Measurements from ENCODE around the gene RTKN2.

RTKN2 gene

GRCh38 chr10:62165803-62166202 lies 102.8 kb downstream of the RTKN2 start:
- TF ChIP-seq ISL1 (CRISPR knock-in tag; IDR thresholded peaks at IDR 0.05) (no peak), BACH2 (CRISPR knock-in tag; IDR thresholded peaks at IDR 0.05; ENCODE audit: borderline replicate concordance) (no peak), ZNF565 (CRISPR knock-in tag; conservative IDR thresholded peaks at IDR 0.05; ENCODE audit: low read depth) (no peak), ZFP30 (CRISPR knock-in tag; IDR thresholded peaks at IDR 0.05) (no peak), TOX (CRISPR knock-in tag; IDR thresholded peaks at IDR 0.05; ENCODE audit: borderline replicate concordance) (no peak), CREB5 (CRISPR knock-in tag; IDR thresholded peaks at IDR 0.05; ENCODE audit: low read depth) (no peak), ARNTL (CRISPR knock-in tag; IDR thresholded peaks at IDR 0.05; ENCODE audit: borderline replicate concordance, low read depth) (no peak), ZNF8 (CRISPR knock-in tag; IDR thresholded peaks at IDR 0.05) (no peak), CSDC2 (CRISPR knock-in tag; IDR thresholded peaks at IDR 0.05) (no peak), OSR1 (CRISPR knock-in tag; IDR thresholded peaks at IDR 0.05) (no peak), SNAI2 (CRISPR knock-in tag; IDR thresholded peaks at IDR 0.05) (no peak), ZNF70 (CRISPR knock-in tag; IDR thresholded peaks at IDR 0.05) (no peak), TCF4 (CRISPR knock-in tag; IDR thresholded peaks at IDR 0.05; ENCODE audit: borderline replicate concordance) (no peak), PPARA (CRISPR knock-in tag; IDR thresholded peaks at IDR 0.05; ENCODE audit: borderline replicate concordance) (no peak), GLIS3 (CRISPR knock-in tag; IDR thresholded peaks at IDR 0.05) (no peak), ESRRG (CRISPR knock-in tag; IDR thresholded peaks at IDR 0.05) (no peak), TSHZ2 (CRISPR knock-in tag; IDR thresholded peaks at IDR 0.05) (no peak)
- TF ChIP-seq, protein P1, sequence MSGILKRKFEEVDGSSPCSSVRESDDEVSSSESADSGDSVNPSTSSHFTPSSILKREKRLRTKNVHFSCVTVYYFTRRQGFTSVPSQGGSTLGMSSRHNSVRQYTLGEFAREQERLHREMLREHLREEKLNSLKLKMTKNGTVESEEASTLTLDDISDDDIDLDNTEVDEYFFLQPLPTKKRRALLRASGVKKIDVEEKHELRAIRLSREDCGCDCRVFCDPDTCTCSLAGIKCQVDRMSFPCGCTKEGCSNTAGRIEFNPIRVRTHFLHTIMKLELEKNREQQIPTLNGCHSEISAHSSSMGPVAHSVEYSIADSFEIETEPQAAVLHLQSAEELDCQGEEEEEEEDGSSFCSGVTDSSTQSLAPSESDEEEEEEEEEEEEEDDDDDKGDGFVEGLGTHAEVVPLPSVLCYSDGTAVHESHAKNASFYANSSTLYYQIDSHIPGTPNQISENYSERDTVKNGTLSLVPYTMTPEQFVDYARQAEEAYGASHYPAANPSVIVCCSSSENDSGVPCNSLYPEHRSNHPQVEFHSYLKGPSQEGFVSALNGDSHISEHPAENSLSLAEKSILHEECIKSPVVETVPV (CRISPR knock-in tag; IDR thresholded peaks at IDR 0.05) = no peak
- TF ChIP-seq, protein P2, sequence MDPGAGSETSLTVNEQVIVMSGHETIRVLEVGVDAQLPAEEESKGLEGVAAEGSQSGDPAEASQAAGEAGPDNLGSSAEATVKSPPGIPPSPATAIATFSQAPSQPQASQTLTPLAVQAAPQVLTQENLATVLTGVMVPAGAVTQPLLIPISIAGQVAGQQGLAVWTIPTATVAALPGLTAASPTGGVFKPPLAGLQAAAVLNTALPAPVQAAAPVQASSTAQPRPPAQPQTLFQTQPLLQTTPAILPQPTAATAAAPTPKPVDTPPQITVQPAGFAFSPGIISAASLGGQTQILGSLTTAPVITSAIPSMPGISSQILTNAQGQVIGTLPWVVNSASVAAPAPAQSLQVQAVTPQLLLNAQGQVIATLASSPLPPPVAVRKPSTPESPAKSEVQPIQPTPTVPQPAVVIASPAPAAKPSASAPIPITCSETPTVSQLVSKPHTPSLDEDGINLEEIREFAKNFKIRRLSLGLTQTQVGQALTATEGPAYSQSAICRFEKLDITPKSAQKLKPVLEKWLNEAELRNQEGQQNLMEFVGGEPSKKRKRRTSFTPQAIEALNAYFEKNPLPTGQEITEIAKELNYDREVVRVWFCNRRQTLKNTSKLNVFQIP (CRISPR knock-in tag; IDR thresholded peaks at IDR 0.05; ENCODE audit: borderline replicate concordance, low read depth) = no peak
- TF ChIP-seq, protein P3, sequence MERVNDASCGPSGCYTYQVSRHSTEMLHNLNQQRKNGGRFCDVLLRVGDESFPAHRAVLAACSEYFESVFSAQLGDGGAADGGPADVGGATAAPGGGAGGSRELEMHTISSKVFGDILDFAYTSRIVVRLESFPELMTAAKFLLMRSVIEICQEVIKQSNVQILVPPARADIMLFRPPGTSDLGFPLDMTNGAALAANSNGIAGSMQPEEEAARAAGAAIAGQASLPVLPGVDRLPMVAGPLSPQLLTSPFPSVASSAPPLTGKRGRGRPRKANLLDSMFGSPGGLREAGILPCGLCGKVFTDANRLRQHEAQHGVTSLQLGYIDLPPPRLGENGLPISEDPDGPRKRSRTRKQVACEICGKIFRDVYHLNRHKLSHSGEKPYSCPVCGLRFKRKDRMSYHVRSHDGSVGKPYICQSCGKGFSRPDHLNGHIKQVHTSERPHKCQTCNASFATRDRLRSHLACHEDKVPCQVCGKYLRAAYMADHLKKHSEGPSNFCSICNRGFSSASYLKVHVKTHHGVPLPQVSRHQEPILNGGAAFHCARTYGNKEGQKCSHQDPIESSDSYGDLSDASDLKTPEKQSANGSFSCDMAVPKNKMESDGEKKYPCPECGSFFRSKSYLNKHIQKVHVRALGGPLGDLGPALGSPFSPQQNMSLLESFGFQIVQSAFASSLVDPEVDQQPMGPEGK (CRISPR knock-in tag; IDR thresholded peaks at IDR 0.05; ENCODE audit: borderline replicate concordance) = no peak
- ATAC-seq = no peak; the same call in 2 of the 3 replicates

DNA sequence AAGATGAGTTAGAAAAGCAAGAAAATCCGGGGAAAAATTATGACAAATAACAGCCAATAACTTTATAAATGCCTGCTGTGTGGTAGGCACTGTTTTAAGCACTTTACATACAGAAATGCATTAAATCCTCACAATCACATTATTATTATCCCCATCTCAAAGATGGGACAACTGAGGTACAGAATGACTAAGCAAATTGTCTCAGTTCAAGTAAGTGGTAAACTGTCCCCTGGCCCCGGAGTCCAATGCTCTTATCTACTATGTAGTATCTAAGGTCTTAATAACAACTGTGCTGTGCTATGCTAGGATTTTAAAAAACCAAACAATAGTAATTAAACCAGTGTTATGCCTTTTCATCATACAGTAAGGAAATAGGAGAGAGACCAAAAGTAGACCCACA lies 105.6 kb downstream of the RTKN2 start:
- TF ChIP-seq ISL1 (CRISPR knock-in tag; IDR thresholded peaks at IDR 0.05) = no peak
- no peak for ATAC-seq

DNA sequence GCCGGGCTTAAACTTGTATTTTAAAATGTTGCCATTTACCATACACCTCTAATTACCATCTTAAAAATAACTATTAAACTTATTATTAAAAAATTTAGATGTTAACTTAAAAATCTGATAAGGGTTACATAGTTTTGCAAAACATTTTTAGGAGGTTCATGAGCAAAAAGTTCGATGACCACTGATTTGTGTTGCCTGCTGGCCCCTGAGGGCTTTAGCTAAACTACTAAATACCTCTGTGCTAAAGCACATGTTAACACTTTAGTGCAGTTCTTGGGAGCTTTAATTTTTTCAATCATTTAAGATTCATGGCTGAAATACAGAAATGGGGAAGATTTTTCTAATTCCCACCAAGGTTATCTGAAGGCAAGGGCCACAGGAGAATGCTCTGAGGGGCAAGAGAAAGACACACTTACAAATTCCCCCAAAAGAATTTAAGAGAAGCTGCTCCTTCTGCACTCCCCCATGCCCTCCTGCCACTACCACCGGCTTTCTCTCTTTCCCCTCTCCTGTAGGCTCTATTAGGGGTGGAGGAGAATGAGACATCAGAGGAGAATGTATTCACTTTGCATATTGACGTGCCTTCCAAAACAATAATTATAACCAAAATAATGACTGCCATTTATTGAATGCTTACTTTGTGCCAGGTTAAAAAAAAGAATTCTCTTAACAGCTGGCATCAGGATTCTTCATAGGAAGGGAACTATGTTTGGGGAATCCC lies 106.2 kb downstream of the RTKN2 start:
- no peak for TF ChIP-seq ZC3H10 (CRISPR knock-in tag; IDR thresholded peaks at IDR 0.05)
- TF ChIP-seq, protein P2 (CRISPR knock-in tag; IDR thresholded peaks at IDR 0.05; ENCODE audit: borderline replicate concordance, low read depth) = no peak
- no peak for TF ChIP-seq OSR1 (CRISPR knock-in tag; IDR thresholded peaks at IDR 0.05)
- TF ChIP-seq PPARA (CRISPR knock-in tag; IDR thresholded peaks at IDR 0.05; ENCODE audit: borderline replicate concordance) = no peak
- TF ChIP-seq ZNF565 (CRISPR knock-in tag; conservative IDR thresholded peaks at IDR 0.05; ENCODE audit: low read depth) = no peak
- no peak for TF ChIP-seq ISL1 (CRISPR knock-in tag; IDR thresholded peaks at IDR 0.05)
- TF ChIP-seq TOX (CRISPR knock-in tag; IDR thresholded peaks at IDR 0.05; ENCODE audit: borderline replicate concordance) = no peak
- TF ChIP-seq ZNF8 (CRISPR knock-in tag; IDR thresholded peaks at IDR 0.05) = no peak
- no peak for ATAC-seq
